ENCODE results near the gene CBX1.

- TF ChIP-seq ZSCAN20 (CRISPR knock-in tag; IDR thresholded peaks at IDR 0.05) (no peak), RARB (CRISPR knock-in tag; IDR thresholded peaks at IDR 0.05) (no peak), CTCF (IDR thresholded peaks at IDR 0.05) (no peak), KDM5A (IDR thresholded peaks at IDR 0.05) (no peak), ESRRA (IDR thresholded peaks at IDR 0.05; ENCODE audit: borderline replicate concordance, low read length) (no peak), POLR2A (IDR thresholded peaks at IDR 0.05; ENCODE audit: low read length) (no peak), HMGXB4 (CRISPR knock-in tag; IDR thresholded peaks at IDR 0.05; ENCODE audit: borderline replicate concordance) (no peak), EP300 (IDR thresholded peaks at IDR 0.05) (no peak), HDAC2 (IDR thresholded peaks at IDR 0.05) (no peak)
Observed at GRCh38 chr17:48110761-48111160, 9.5 kb upstream of the CBX1 start.

All from A549 (cell line).